ENCODE results near the gene KIF16B. TPM values are rescaled to one million over a fixed set of nuclear protein-coding genes. Genes with fewer than 3 reads are reported as not detected.
A peak's percentile ranks its signal among the peaks of the same experiment; 100 is the strongest.

The KIF16B gene
- total and polyA plus RNA-seq, 2 experiments from 2014 or later: 9.3 to 21.8 TPM

DNA sequence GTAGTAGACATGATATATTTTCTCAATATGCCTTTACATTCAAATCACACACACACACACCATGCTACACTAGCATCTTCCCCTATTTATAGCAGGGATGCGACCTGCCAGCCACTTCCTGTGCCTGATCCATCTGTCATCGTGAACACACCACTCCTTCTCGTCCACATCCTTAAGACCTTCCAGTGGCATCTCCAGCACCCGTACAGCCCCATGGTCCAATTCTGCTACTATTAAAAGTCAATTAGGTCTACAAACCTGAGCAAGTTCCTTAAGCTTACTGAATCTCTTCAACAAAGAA, 54.5 kb downstream of the KIF16B start:
- DNase-seq (ENCODE audit: low spot score): no peak
- no peak for TF ChIP-seq EZH2 (IDR thresholded peaks at IDR 0.05; ENCODE audit: borderline replicate concordance)
- TF ChIP-seq, protein P1, sequence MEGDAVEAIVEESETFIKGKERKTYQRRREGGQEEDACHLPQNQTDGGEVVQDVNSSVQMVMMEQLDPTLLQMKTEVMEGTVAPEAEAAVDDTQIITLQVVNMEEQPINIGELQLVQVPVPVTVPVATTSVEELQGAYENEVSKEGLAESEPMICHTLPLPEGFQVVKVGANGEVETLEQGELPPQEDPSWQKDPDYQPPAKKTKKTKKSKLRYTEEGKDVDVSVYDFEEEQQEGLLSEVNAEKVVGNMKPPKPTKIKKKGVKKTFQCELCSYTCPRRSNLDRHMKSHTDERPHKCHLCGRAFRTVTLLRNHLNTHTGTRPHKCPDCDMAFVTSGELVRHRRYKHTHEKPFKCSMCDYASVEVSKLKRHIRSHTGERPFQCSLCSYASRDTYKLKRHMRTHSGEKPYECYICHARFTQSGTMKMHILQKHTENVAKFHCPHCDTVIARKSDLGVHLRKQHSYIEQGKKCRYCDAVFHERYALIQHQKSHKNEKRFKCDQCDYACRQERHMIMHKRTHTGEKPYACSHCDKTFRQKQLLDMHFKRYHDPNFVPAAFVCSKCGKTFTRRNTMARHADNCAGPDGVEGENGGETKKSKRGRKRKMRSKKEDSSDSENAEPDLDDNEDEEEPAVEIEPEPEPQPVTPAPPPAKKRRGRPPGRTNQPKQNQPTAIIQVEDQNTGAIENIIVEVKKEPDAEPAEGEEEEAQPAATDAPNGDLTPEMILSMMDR (IDR thresholded peaks at IDR 0.05; ENCODE audit: poor library complexity): no peak
- TF ChIP-seq EZH2phosphoT487 (IDR thresholded peaks at IDR 0.05; ENCODE audit: low read depth, severe bottlenecking, unreplicated experiment): no peak
- no peak overlapping the region for H3K27ac ChIP-seq
- no peak overlapping the region for H3K4me3 ChIP-seq
- no peaks in the 10 kb centered on the region for H4K20me1 ChIP-seq (ENCODE audit: insufficient read depth, poor library complexity, severe bottlenecking)
- H3K4me1 ChIP-seq (ENCODE audit: insufficient read depth): no peaks in the 10 kb centered on the region
- H3K9me3 ChIP-seq (ENCODE audit: low read depth): no peaks in the 10 kb centered on the region
- 79% methylated on average over 4 of the region's 4 CpGs for WGBS (ENCODE audit: low lambda C conversion rate, missing lambda C conversion rate)
- H3K79me2 ChIP-seq: no peaks in the 10 kb centered on the region
- H3K36me3 ChIP-seq (replicated peaks; ENCODE audit: insufficient read depth, low read depth): no peaks in the 10 kb centered on the region
- H2AFZ ChIP-seq: no peak overlapping the region
- no peaks in the 10 kb centered on the region for H3K27me3 ChIP-seq
- no peak overlapping the region for H3K4me2 ChIP-seq
- H3K9me2 ChIP-seq (replicated peaks; ENCODE audit: insufficient read depth): no peaks in the 10 kb centered on the region

DNA sequence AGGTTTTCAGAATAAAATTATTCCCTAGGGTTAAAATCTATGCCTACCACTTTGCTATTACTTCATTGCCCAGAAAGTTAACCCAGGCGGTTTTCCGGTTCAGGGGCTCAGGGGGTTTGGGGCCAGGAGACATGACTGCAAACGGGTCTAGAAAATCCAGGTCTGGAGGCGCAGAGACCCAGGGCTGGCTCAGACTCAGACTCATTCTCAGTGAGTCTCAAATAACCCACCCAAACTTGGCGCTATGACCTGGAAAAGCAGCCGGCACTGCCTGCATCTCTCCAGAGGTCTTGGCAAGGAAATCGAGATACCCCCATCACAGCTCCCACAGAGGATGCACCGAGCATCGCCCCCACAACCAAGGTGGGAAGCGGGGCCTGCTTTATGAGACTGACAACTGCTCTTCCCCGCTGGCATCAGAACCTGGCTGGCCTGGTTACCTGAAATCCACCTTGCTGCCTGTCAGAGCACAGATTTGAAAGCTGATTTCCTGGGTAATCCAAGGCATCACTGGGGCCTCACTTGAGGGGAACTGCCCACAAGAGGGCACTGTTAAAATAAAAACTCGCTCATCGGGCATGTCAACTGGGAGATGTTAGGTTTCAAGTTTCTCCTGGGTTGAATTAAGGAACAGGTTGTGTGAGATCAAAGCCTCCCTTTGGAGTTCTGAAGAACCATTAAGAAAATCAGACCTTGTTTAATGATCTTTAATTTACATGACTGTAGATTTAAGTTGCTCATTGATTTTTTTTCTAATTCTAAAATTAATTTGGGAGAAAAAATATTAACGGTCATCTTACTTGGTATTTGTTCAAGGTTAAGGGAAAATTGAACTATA, 55.1 kb downstream of the KIF16B start:
- no peaks in the 10 kb centered on the region for H3K79me2 ChIP-seq
- H3K27ac ChIP-seq: no peak overlapping the region
- TF ChIP-seq EZH2phosphoT487 (IDR thresholded peaks at IDR 0.05; ENCODE audit: low read depth, severe bottlenecking, unreplicated experiment) (no peak), EZH2 (IDR thresholded peaks at IDR 0.05; ENCODE audit: borderline replicate concordance) (no peak)
- TF ChIP-seq, protein P1 (IDR thresholded peaks at IDR 0.05; ENCODE audit: poor library complexity): peak; percentile 71
- DNase-seq (ENCODE audit: low spot score): peak; percentile 60
- H3K36me3 ChIP-seq (replicated peaks; ENCODE audit: insufficient read depth, low read depth): no peaks in the 10 kb centered on the region
- no peak overlapping the region for H3K4me3 ChIP-seq
- no peak overlapping the region for H3K4me2 ChIP-seq
- H3K4me1 ChIP-seq (ENCODE audit: insufficient read depth): no peaks in the 10 kb centered on the region
- no peaks in the 10 kb centered on the region for H3K9me3 ChIP-seq (ENCODE audit: low read depth)
- H3K9me2 ChIP-seq (replicated peaks; ENCODE audit: insufficient read depth): no peaks in the 10 kb centered on the region
- H3K27me3 ChIP-seq: no peaks in the 10 kb centered on the region
- no peaks in the 10 kb centered on the region for H4K20me1 ChIP-seq (ENCODE audit: insufficient read depth, poor library complexity, severe bottlenecking)
- no peak overlapping the region for H2AFZ ChIP-seq
- WGBS (ENCODE audit: low lambda C conversion rate, missing lambda C conversion rate): 82% methylated on average over 14 of the region's 14 CpGs

DNA sequence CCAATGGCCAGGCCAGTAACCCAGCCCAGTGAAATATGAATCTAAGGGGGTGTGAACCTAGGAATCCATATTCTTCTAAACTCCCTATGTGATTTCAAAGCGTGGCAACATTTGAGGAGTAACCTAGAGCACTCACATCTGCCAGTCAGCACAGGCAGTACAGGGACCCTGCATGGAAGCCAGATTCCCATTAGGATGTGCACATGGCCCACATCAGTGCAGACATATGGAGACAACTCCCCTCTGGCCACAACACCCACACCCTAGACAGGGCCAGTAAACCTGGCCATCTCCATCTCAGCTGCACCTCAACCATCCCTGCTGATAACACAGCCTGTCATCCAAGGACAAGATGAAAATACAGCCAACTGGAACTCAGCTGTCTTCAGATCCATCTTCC, 56.5 kb downstream of the KIF16B start:
- no peaks in the 10 kb centered on the region for H3K36me3 ChIP-seq (replicated peaks; ENCODE audit: insufficient read depth, low read depth)
- DNase-seq (ENCODE audit: low spot score): no peak
- 94% methylated on average over 1 of the region's 1 CpG for WGBS (ENCODE audit: low lambda C conversion rate, missing lambda C conversion rate)

More for the DNA sequence above, 56.5 kb downstream of the KIF16B start:
- no peak overlapping the region for H3K4me3 ChIP-seq
- H3K79me2 ChIP-seq: no peaks in the 10 kb centered on the region
- H3K4me1 ChIP-seq (ENCODE audit: insufficient read depth): no peaks in the 10 kb centered on the region
- H3K9me3 ChIP-seq (ENCODE audit: low read depth): no peaks in the 10 kb centered on the region
- H3K27ac ChIP-seq: no peak overlapping the region
- TF ChIP-seq EZH2phosphoT487 (IDR thresholded peaks at IDR 0.05; ENCODE audit: low read depth, severe bottlenecking, unreplicated experiment) (no peak), EZH2 (IDR thresholded peaks at IDR 0.05; ENCODE audit: borderline replicate concordance) (no peak)
- TF ChIP-seq, protein P1 (IDR thresholded peaks at IDR 0.05; ENCODE audit: poor library complexity): no peak
- H3K27me3 ChIP-seq: no peaks in the 10 kb centered on the region
- H2AFZ ChIP-seq: no peak overlapping the region
- no peak overlapping the region for H3K4me2 ChIP-seq
- H3K9me2 ChIP-seq (replicated peaks; ENCODE audit: insufficient read depth): no peaks in the 10 kb centered on the region
- H4K20me1 ChIP-seq (ENCODE audit: insufficient read depth, poor library complexity, severe bottlenecking): no peaks in the 10 kb centered on the region

Measured in hepatocyte (in vitro differentiated cells).